H1 (cell line): Measurements from ENCODE around the gene TMEM272. TPM values are rescaled to one million over a fixed set of nuclear protein-coding genes. Genes with fewer than 3 reads are reported as not detected.

Experiments
- CTCF ChIA-PET: fragments of 300-600 bp; sonication (Branson Sonifier 250); formaldehyde crosslinking; loops from one replicate; lab custom pipeline; 2021; ENCODE audit not compliant: partially characterized antibody; lab: Charles Lee
- POLR2A ChIA-PET: fragments of 300-600 bp; sonication (Branson Sonifier 250); formaldehyde crosslinking; loops from one replicate; lab custom pipeline; 2021; ENCODE audit warnings: inconsistent platforms; ENCODE audit not compliant: partially characterized antibody; lab: Charles Lee
- DNase-seq, 2 experiments: peaks; one replicate each; pipeline versions ENCODE4 v3.0.0 to v3.0.0-alpha.2; 2010 to 2022; ENCODE audit warnings: low spot score in 2 of 2, low read depth in 1 of 2, mixed read lengths in 1 of 2
- FAIRE-seq: peaks from 2 replicates; lab custom pipeline; 2011; peaks lifted over from hg19 to GRCh38; lab: Jason Lieb, UNC
- H2AFZ ChIP-seq: 2 replicates; pipeline ENCODE4 v1.8.1; 2012; ENCODE audit warnings: low read length, inconsistent platforms
- H2AK5ac ChIP-seq: 2 replicates; pipeline ENCODE4 v1.6.1; 2013; ENCODE audit warnings: low read depth, low read length
- H2BK120ac ChIP-seq: replicated peaks from 2 replicates; pipeline ENCODE3; 2013; ENCODE audit warnings: low read depth, low read length, inconsistent platforms
- H2BK12ac ChIP-seq: 2 replicates; pipeline ENCODE4 v1.6.1; 2013; ENCODE audit warnings: low read depth, low read length
- H2BK15ac ChIP-seq: 2 replicates; pipeline ENCODE4 v1.6.1; 2013; ENCODE audit warnings: low read length
- H2BK20ac ChIP-seq: 2 replicates; pipeline ENCODE4 v1.6.1; 2013; ENCODE audit warnings: low read length
- H2BK5ac ChIP-seq: 2 replicates; pipeline ENCODE4 v1.6.1; 2013; ENCODE audit warnings: low read depth, low read length
- H3K14ac ChIP-seq: 2 replicates; pipeline ENCODE4 v1.6.1; 2013; ENCODE audit warnings: inconsistent platforms; ENCODE audit not compliant: insufficient read length
- H3K18ac ChIP-seq: 2 replicates; pipeline ENCODE4 v1.6.1; 2013; ENCODE audit warnings: low read length; ENCODE audit errors: extremely low read depth
- H3K23ac ChIP-seq: 2 replicates; pipeline ENCODE4 v1.6.1; 2013; ENCODE audit warnings: inconsistent platforms; ENCODE audit not compliant: insufficient read length
- H3K23me2 ChIP-seq: 2 replicates; pipeline ENCODE4 v1.6.1; 2013; ENCODE audit warnings: low read depth, low read length
- H3K27ac ChIP-seq: 2 replicates; pipeline ENCODE4 v1.6.1; 2011; ENCODE audit warnings: low read depth, low read length, inconsistent platforms
- H3K27me3 ChIP-seq, 4 experiments: replicated peaks in 1 of 4; 1 replicate in 1 of 4; 2 replicates in 3 of 4; pipeline versions ENCODE4 v1.6.1 to v1.8.1; 2011 to 2013; ENCODE audit warnings: low read length in 3 of 4, mild to moderate bottlenecking in 3 of 4, inconsistent platforms in 2 of 4, mixed read lengths in 2 of 4, moderate library complexity in 1 of 4; ENCODE audit not compliant: control insufficient read depth in 3 of 4, insufficient read depth in 3 of 4; ENCODE audit errors: extremely low read depth in 1 of 4
- H3K36me3 ChIP-seq, 4 experiments: 2 replicates each; pipeline versions ENCODE4 v1.6.1 to v1.8.1; 2011 to 2013; ENCODE audit warnings: mild to moderate bottlenecking in 4 of 4, low read length in 3 of 4, moderate library complexity in 2 of 4, control low read depth in 1 of 4, inconsistent platforms in 1 of 4; ENCODE audit not compliant: insufficient read depth in 4 of 4, control insufficient read depth in 2 of 4
- H3K4ac ChIP-seq: replicated peaks from 2 replicates; pipeline ENCODE3; 2013; ENCODE audit warnings: low read length, low read depth, mixed read lengths, inconsistent platforms; ENCODE audit not compliant: insufficient read length
- H3K4me1 ChIP-seq, 4 experiments: replicated peaks in 1 of 4; 1 replicate in 1 of 4; 2 replicates in 3 of 4; pipeline versions ENCODE4 v1.6.1 to v1.8.1; 2011 to 2013; ENCODE audit warnings: low read length in 3 of 4, inconsistent platforms in 2 of 4, mixed read lengths in 1 of 4; ENCODE audit not compliant: insufficient read depth in 4 of 4, control insufficient read depth in 3 of 4
- H3K4me2 ChIP-seq, 2 experiments: 2 replicates each; pipeline versions ENCODE4 v1.6.1 to v1.8.1; 2011 to 2013; ENCODE audit warnings: low read depth in 2 of 2, low read length in 2 of 2, control low read depth in 1 of 2, inconsistent platforms in 1 of 2, mild to moderate bottlenecking in 1 of 2; ENCODE audit not compliant: insufficient read depth in 1 of 2
- H3K4me3 ChIP-seq, 4 experiments: fragments of 200-600, 300-600 bp in 1 of 4; sonication (generic), shearing (Covaris generic), sonication (Bioruptor Twin) in 1 of 4; 2 replicates each; pipeline versions ENCODE4 v1.5.1 to v1.8.1; 2011 to 2016; ENCODE audit warnings: low read length in 4 of 4, low read depth in 3 of 4, control low read depth in 2 of 4, inconsistent platforms in 2 of 4, mild to moderate bottlenecking in 2 of 4, mixed read lengths in 1 of 4, moderate library complexity in 1 of 4; ENCODE audit not compliant: insufficient read depth in 2 of 4; ENCODE audit errors: extremely low read depth in 1 of 4
- H3K56ac ChIP-seq: replicated peaks from 2 replicates; pipeline ENCODE3; 2013; ENCODE audit warnings: low read depth, mild to moderate bottlenecking, mixed read lengths, low read length, inconsistent platforms; ENCODE audit not compliant: insufficient read length
- H3K79me1 ChIP-seq: 2 replicates; pipeline ENCODE4 v1.6.1; 2013; ENCODE audit warnings: low read depth, low read length, control low read depth
- H3K79me2 ChIP-seq, 2 experiments: 2 replicates each; pipeline versions ENCODE4 v1.6.1 to v1.8.1; 2012 to 2013; ENCODE audit warnings: low read length in 2 of 2, mild to moderate bottlenecking in 2 of 2, inconsistent platforms in 1 of 2; ENCODE audit not compliant: insufficient read depth in 2 of 2, control insufficient read depth in 1 of 2
- H3K9ac ChIP-seq, 4 experiments: replicated peaks in 1 of 4; 1 replicate in 1 of 4; 2 replicates in 3 of 4; pipeline versions ENCODE4 v1.6.1 to v1.8.1; 2011 to 2013; ENCODE audit warnings: low read depth in 3 of 4, low read length in 3 of 4, control low read depth in 2 of 4, mild to moderate bottlenecking in 2 of 4, moderate library complexity in 2 of 4, inconsistent platforms in 1 of 4; ENCODE audit errors: extremely low read depth in 1 of 4
- H3K9me3 ChIP-seq, 2 experiments: 2 replicates each; pipeline versions ENCODE4 v1.6.1 to v1.8.1; 2012 to 2013; ENCODE audit warnings: mild to moderate bottlenecking in 2 of 2, moderate library complexity in 2 of 2, control low read depth in 1 of 2, inconsistent platforms in 1 of 2, low read depth in 1 of 2, low read length in 1 of 2, mixed read lengths in 1 of 2; ENCODE audit not compliant: insufficient read depth in 2 of 2
- H4K20me1 ChIP-seq, 2 experiments: replicated peaks in 1 of 2; 2 replicates each; pipeline versions ENCODE3 to v1.8.1; 2011 to 2013; ENCODE audit warnings: inconsistent platforms in 2 of 2, low read length in 2 of 2, mild to moderate bottlenecking in 1 of 2; ENCODE audit not compliant: insufficient read depth in 2 of 2, control insufficient read depth in 1 of 2
- H4K5ac ChIP-seq: 2 replicates; pipeline ENCODE4 v1.6.1; 2013; ENCODE audit warnings: low read length, low read depth, mixed read lengths, inconsistent platforms; ENCODE audit not compliant: insufficient read length
- H4K8ac ChIP-seq: 2 replicates; pipeline ENCODE4 v1.8.0; 2013; ENCODE audit warnings: mild to moderate bottlenecking, moderate library complexity, low read length, inconsistent platforms; ENCODE audit not compliant: insufficient read depth; ENCODE audit errors: extremely low read depth
- H4K91ac ChIP-seq: replicated peaks from 2 replicates; pipeline ENCODE3; 2013; ENCODE audit warnings: low read length, mixed read lengths, inconsistent platforms; ENCODE audit not compliant: insufficient read length
- EP300 ChIP-seq, 2 experiments: IDR thresholded peaks; 1 replicate in 1 of 2; 2 replicates in 1 of 2; pipeline ENCODE4 v1.6.1; 2011 to 2012; ENCODE audit warnings: low read depth in 2 of 2, low read length in 2 of 2, mild to moderate bottlenecking in 2 of 2, borderline replicate concordance in 1 of 2, inconsistent platforms in 1 of 2, moderate library complexity in 1 of 2
- FOSL1 ChIP-seq: IDR thresholded peaks from 2 replicates; pipeline ENCODE4 v1.6.1; 2011; ENCODE audit warnings: mild to moderate bottlenecking, low read depth, low read length, moderate library complexity; ENCODE audit not compliant: insufficient read depth
- HDAC6 ChIP-seq: IDR thresholded peaks from one replicate; pipeline ENCODE4 v1.7.1; 2012; ENCODE audit warnings: low read depth, mild to moderate bottlenecking, inconsistent platforms, low read length, moderate library complexity
- KDM5A ChIP-seq: fragments of 200-600 bp; IDR thresholded peaks from 2 replicates; pipeline ENCODE4 v1.7.1; 2012; ENCODE audit warnings: mild to moderate bottlenecking, low read length, inconsistent platforms, mixed read lengths
- MAFK ChIP-seq: IDR thresholded peaks from 2 replicates; pipeline ENCODE4 v1.6.1; 2012; ENCODE audit warnings: low read depth, mild to moderate bottlenecking, improper control_type of control experiment, low read length
- WGBS, 2 experiments: shearing (Covaris generic) in 1 of 2; methylation state at CpG; one replicate each; pipeline versions ENCODE4 v1.1.6 to v1.1.7; 2013 to 2015; ENCODE audit warnings: low lambda C conversion rate in 2 of 2, mixed read lengths in 2 of 2, inconsistent platforms in 1 of 2, low coverage in 1 of 2, missing lambda C conversion rate in 1 of 2; ENCODE audit not compliant: insufficient replicate concordance in 2 of 2, insufficient coverage in 1 of 2, insufficient read length in 1 of 2; ENCODE audit errors: extremely low coverage in 1 of 2, missing lambda C conversion rate in 1 of 2; 5-methylcytosine and 5-hydroxymethylcytosine counted together
- polyA plus RNA-seq, 7 experiments: library from polyadenylated mRNA; depleted of rRNA in 3 of 7; stranded (reverse) in 5 of 7; unstranded in 2 of 7; fragments of >200 nt in 5 of 7; fragments of 200-250 nt in 2 of 7; gene quantifications; 1 replicate in 5 of 7; 2 replicates in 1 of 7; 4 replicates in 1 of 7; pipeline versions ENCODE4 v1.2.1 to v1.2.3, GENCODE V29; 2011 to 2013; ENCODE audit warnings: missing spikeins in 2 of 7, mixed read lengths in 2 of 7
- total RNA-seq: library from RNA; stranded (reverse); fragmentation: NEBNext Ultra II Directional; extraction: Animal tissue kit (Norgen Biotek cat#: 25700); gene quantifications from 2 replicates; pipeline ENCODE4 v1.2.1, GENCODE V29; 2021
- TF ChIP-seq, protein P1 (sequence below): IDR thresholded peaks from 2 replicates; pipeline ENCODE4 v1.6.1; 2011; ENCODE audit warnings: low read length, improper control_type of control experiment
- TF ChIP-seq, protein P2 (sequence below): IDR thresholded peaks from 2 replicates; pipeline ENCODE4 v1.6.1; 2012; ENCODE audit warnings: inconsistent platforms

The TMEM272 gene
- total and polyA plus RNA-seq, 2 of the 8 experiments (the other 6 are each of a cell fraction or from before 2014, with no cell fraction given), result 0.05 TPM; not detected in 1

GRCh38 chr13:51828730-51829567, 16.0 kb downstream of the TMEM272 start:
- Histone ChIP-seq H4K91ac (no peak overlapping the region), H2AFZ (no peak overlapping the region), H3K36me3 (no peaks in the 10 kb centered on the region; a peak in 1 of 8 replicates), H3K4me1 (no peaks in the 10 kb centered on the region), H3K79me1 (no peaks in the 10 kb centered on the region), H2AK5ac (no peak overlapping the region), H3K79me2 (no peaks in the 10 kb centered on the region), H3K9me3 (no peaks in the 10 kb centered on the region), H2BK20ac (no peak overlapping the region), H2BK120ac (no peak overlapping the region), H4K20me1 (no peaks in the 10 kb centered on the region), H3K4ac (no peak overlapping the region), H4K5ac (no peak overlapping the region), H3K27me3 (no peaks in the 10 kb centered on the region), H2BK12ac (no peak overlapping the region), H3K4me3 (no peak overlapping the region), H2BK15ac (no peak overlapping the region), H3K23me2 (no peaks in the 10 kb centered on the region), H3K9ac (no peak overlapping the region), H3K27ac (no peak overlapping the region), H2BK5ac (no peak overlapping the region), H3K4me2 (no peak overlapping the region), H3K23ac (no peak overlapping the region), H3K14ac (no peak overlapping the region), H3K56ac (no peak overlapping the region), H3K18ac (no peak overlapping the region), H4K8ac (no peak overlapping the region)
- no peak for FAIRE-seq
- POLR2A ChIA-PET, result no interaction called here
- 91% methylated on average over 8 of the region's 8 CpGs; no CpG with 5 or more reads in 1 of the 2 experiments for WGBS, 2 experiments
- DNase-seq, result no peak
- CTCF ChIA-PET, result interaction anchor here (1.0 to 11.2 kb wide), 4 partner anchors 10 to 21 kb away, joined by 4 to 98 read pairs (median 8); no protein-coding TSS in a partner anchor
- TF ChIP-seq, protein P1, sequence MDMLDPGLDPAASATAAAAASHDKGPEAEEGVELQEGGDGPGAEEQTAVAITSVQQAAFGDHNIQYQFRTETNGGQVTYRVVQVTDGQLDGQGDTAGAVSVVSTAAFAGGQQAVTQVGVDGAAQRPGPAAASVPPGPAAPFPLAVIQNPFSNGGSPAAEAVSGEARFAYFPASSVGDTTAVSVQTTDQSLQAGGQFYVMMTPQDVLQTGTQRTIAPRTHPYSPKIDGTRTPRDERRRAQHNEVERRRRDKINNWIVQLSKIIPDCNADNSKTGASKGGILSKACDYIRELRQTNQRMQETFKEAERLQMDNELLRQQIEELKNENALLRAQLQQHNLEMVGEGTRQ, result no peak
- TF ChIP-seq EP300 (IDR thresholded peaks at IDR 0.05; ENCODE audit: borderline replicate concordance in 1 of 2, low read depth in 2 of 2, low read length in 2 of 2) (no peak), KDM5A (no peak), HDAC6 (no peak), FOSL1 (no peak), MAFK (no peak)
- TF ChIP-seq, protein P2, sequence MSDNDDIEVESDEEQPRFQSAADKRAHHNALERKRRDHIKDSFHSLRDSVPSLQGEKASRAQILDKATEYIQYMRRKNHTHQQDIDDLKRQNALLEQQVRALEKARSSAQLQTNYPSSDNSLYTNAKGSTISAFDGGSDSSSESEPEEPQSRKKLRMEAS, result no peak
